B cell (primary cell): Measurements from ENCODE around the gene BBC3. TPM values are rescaled to one million over a fixed set of nuclear protein-coding genes. Genes with fewer than 3 reads are reported as not detected.

ENCODE experiments used
- ATAC-seq: fragments of 200-7000 bp; cut with Tn5 transposase; one replicate; pipeline ENCODE4 v1.10.0; 2021; ENCODE audit warnings: low read depth, mild to moderate bottlenecking, moderate number of reproducible peaks, moderate library complexity
- CTCF ChIA-PET: fragments of 350-600 bp; sonication (Branson Sonifier 250); formaldehyde crosslinking; loops from one replicate; lab custom pipeline; 2021; ENCODE audit warnings: antibody characterized with exemption, inconsistent platforms; lab: Charles Lee
- POLR2A ChIA-PET: fragments of 350-600 bp; sonication (Branson Sonifier 250); formaldehyde crosslinking; loops from one replicate; lab custom pipeline; 2021; ENCODE audit warnings: antibody characterized with exemption; lab: Charles Lee
- DNase-seq: peaks from one replicate; pipeline ENCODE4 v3.0.0; 2013
- H2AFZ ChIP-seq: 2 replicates; pipeline ENCODE4 v1.6.1; 2012; ENCODE audit warnings: mild to moderate bottlenecking, low read depth, low read length; ENCODE audit not compliant: insufficient read depth, poor library complexity, severe bottlenecking
- H3K27ac ChIP-seq, 2 donors: 1 replicate in 1 of 2; 2 replicates in 1 of 2; pipeline ENCODE4 v1.5.1; 2012 to 2013; ENCODE audit warnings: low read length in 2 of 2, mild to moderate bottlenecking in 2 of 2, moderate library complexity in 1 of 2
- H3K27me3 ChIP-seq, 4 experiments: fragments of 200-600 bp in 1 of 4; sonication (generic) in 1 of 4; replicated peaks in 1 of 4; 1 replicate in 2 of 4; 2 replicates in 2 of 4; pipeline versions ENCODE4 v1.6.1 to v1.7.0; 2013 to 2016; ENCODE audit warnings: low read length in 3 of 4, mild to moderate bottlenecking in 2 of 4, mixed read lengths in 1 of 4, moderate library complexity in 1 of 4; ENCODE audit not compliant: insufficient read depth in 4 of 4, control insufficient read depth in 3 of 4; ENCODE audit errors: control extremely low read depth in 1 of 4
- H3K36me3 ChIP-seq, 2 experiments: replicated peaks in 1 of 2; 1 replicate in 1 of 2; 2 replicates in 1 of 2; pipeline versions ENCODE4 v1.6.1 to v1.7.1; 2013; ENCODE audit warnings: low read length in 1 of 2; ENCODE audit not compliant: insufficient read depth in 2 of 2, control insufficient read depth in 1 of 2; ENCODE audit errors: control extremely low read depth in 1 of 2, extremely low read depth in 1 of 2
- H3K4me1 ChIP-seq, 2 donors: fragments of 200-600 bp in 1 of 2; sonication (generic) in 1 of 2; 1 replicate in 1 of 2; 2 replicates in 1 of 2; pipeline versions ENCODE4 v1.5.1 to v1.6.1; 2013 to 2017; ENCODE audit warnings: low read length in 2 of 2; ENCODE audit not compliant: control insufficient read depth in 2 of 2, insufficient read depth in 2 of 2
- H3K4me2 ChIP-seq: replicated peaks from 2 replicates; pipeline ENCODE3; 2012; ENCODE audit warnings: mild to moderate bottlenecking, low read depth, low read length; ENCODE audit not compliant: poor library complexity, severe bottlenecking
- H3K4me3 ChIP-seq, 5 experiments: fragments of 200-600 bp in 1 of 5; sonication (generic) in 1 of 5; 1 replicate in 3 of 5; 2 replicates in 2 of 5; pipeline versions ENCODE4 v1.5.1 to v1.7.0; 2011 to 2016; ENCODE audit warnings: low read length in 4 of 5, mild to moderate bottlenecking in 4 of 5, low read depth in 2 of 5, control low read depth in 1 of 5, moderate library complexity in 1 of 5; ENCODE audit not compliant: insufficient read depth in 1 of 5; ENCODE audit errors: control extremely low read depth in 1 of 5, extremely low read depth in 1 of 5
- H3K79me2 ChIP-seq: fragments of 200-600 bp; sonication (generic); one replicate; pipeline ENCODE4 v1.6.0; 2016; ENCODE audit warnings: low read length; ENCODE audit not compliant: control insufficient read depth, insufficient read depth
- H3K9ac ChIP-seq: fragments of 200-600 bp; sonication (generic); 2 replicates; pipeline ENCODE4 v1.6.1; 2017; ENCODE audit warnings: mild to moderate bottlenecking, low read length, moderate library complexity
- H3K9me3 ChIP-seq, 3 donors: one replicate each; pipeline versions ENCODE4 v1.6.1 to v1.7.1; 2013; ENCODE audit warnings: low read length in 2 of 3; ENCODE audit not compliant: control insufficient read depth in 2 of 3, insufficient read depth in 1 of 3; ENCODE audit errors: control extremely low read depth in 1 of 3
- H4K20me1 ChIP-seq: 2 replicates; pipeline ENCODE4 v1.6.0; 2012; ENCODE audit warnings: mild to moderate bottlenecking, low read length; ENCODE audit not compliant: insufficient read depth, control insufficient read depth, poor library complexity, severe bottlenecking
- H3K27ac Mint-ChIP-seq: one replicate; pipeline ENCODE4 v1.8.0; 2021; ENCODE audit warnings: mixed read lengths
- H3K27me3 Mint-ChIP-seq: one replicate; pipeline ENCODE4 v1.8.0; 2021; ENCODE audit warnings: mixed read lengths
- H3K4me1 Mint-ChIP-seq: one replicate; pipeline ENCODE4 v1.8.0; 2021; ENCODE audit warnings: mixed read lengths
- H3K4me3 Mint-ChIP-seq: one replicate; pipeline ENCODE4 v1.8.0; 2021; ENCODE audit warnings: mixed read lengths
- H3K9me3 Mint-ChIP-seq: one replicate; pipeline ENCODE4 v1.8.0; 2022; ENCODE audit warnings: mixed read lengths; ENCODE audit not compliant: insufficient read depth
- EZH2 ChIP-seq: IDR thresholded peaks from 2 replicates; pipeline ENCODE4 v1.6.1; 2012; ENCODE audit warnings: borderline replicate concordance, low read depth, mild to moderate bottlenecking, moderate library complexity, low read length; ENCODE audit not compliant: insufficient read depth, poor library complexity, severe bottlenecking
- WGBS: methylation state at CpG from one replicate; pipeline ENCODE4 v1.1.5; 2013; ENCODE audit warnings: missing lambda C conversion rate; ENCODE audit not compliant: insufficient coverage; 5-methylcytosine and 5-hydroxymethylcytosine counted together
- intact Hi-C: fragments of 100-400 bp; cut with micrococcal nuclease; formaldehyde crosslinking; loops from one replicate; pipeline ENCODE4 v1.10.0; 2022
- polyA plus RNA-seq: library from polyadenylated mRNA; depleted of rRNA; stranded (reverse); fragments of >200 nt; gene quantifications from 2 replicates; pipeline ENCODE4 v1.2.3, GENCODE V29; 2012
- total RNA-seq, 2 donors: library from RNA; stranded (reverse); fragments of 120-200 nt in 1 of 2; gene quantifications; 1 replicate in 1 of 2; 2 replicates in 1 of 2; pipeline versions ENCODE4 v1.2.3 to v1.2.4, GENCODE V29; 2013 to 2022
- TF ChIP-seq, protein P1 (sequence below): fragments of 200-600 bp; IDR thresholded peaks from one replicate; pipeline ENCODE4 v1.8.0; 2022; ENCODE audit warnings: antibody characterized with exemption, mild to moderate bottlenecking

BBC3 gene
- total and polyA plus RNA-seq, 2 donors (not counting 1 experiment from before 2014, with no cell fraction given): 10.2 to 17.8 TPM

GRCh38 chr19:47225746-47226425 is 5.1 kb downstream of the BBC3 start:
- peaks cover 0 to 31% (median 1%) of the 10 kb centered on the region in 4 experiments for H3K27me3 ChIP-seq
- ChIA-PET CTCF (interaction anchor here (0.7 to 7.3 kb wide), 11 partner anchors 12 to 113 kb away, joined by 3 to 99 read pairs (median 3); partner anchors contain the start of gene ZC3H4), POLR2A (interaction anchor here (0.5 to 3.4 kb wide), 19 partner anchors 9 to 1547 kb away, joined by 3 to 37 read pairs (median 7); partner anchors contain the start of genes CCDC9, INAFM1 and ZC3H4)
- H3K9me3 ChIP-seq: no peaks in the 10 kb centered on the region
- peak overlapping the region; percentile 82 to 93 for H3K27ac ChIP-seq
- DNase-seq (peak; percentile 93), ATAC-seq (peak; percentile 62)
- no peaks in the 10 kb centered on the region for H3K36me3 ChIP-seq
- Mint-ChIP-seq H3K27ac (peak overlapping the region; percentile 95), H3K4me1 (peaks cover 15% of the 10 kb centered on the region), H3K9me3 (no peaks in the 10 kb centered on the region), H3K27me3 (no peaks in the 10 kb centered on the region), H3K4me3 (peak overlapping the region; percentile 90)
- peak overlapping the region; percentile 89 for H3K9ac ChIP-seq
- no peak for TF ChIP-seq EZH2
- TF ChIP-seq, protein P1, sequence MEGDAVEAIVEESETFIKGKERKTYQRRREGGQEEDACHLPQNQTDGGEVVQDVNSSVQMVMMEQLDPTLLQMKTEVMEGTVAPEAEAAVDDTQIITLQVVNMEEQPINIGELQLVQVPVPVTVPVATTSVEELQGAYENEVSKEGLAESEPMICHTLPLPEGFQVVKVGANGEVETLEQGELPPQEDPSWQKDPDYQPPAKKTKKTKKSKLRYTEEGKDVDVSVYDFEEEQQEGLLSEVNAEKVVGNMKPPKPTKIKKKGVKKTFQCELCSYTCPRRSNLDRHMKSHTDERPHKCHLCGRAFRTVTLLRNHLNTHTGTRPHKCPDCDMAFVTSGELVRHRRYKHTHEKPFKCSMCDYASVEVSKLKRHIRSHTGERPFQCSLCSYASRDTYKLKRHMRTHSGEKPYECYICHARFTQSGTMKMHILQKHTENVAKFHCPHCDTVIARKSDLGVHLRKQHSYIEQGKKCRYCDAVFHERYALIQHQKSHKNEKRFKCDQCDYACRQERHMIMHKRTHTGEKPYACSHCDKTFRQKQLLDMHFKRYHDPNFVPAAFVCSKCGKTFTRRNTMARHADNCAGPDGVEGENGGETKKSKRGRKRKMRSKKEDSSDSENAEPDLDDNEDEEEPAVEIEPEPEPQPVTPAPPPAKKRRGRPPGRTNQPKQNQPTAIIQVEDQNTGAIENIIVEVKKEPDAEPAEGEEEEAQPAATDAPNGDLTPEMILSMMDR: peak; percentile 50
- peaks cover 41 to 46% of the 10 kb centered on the region in 2 donors for H3K4me1 ChIP-seq
- intact Hi-C loops: loop anchor here (1.0 to 5.0 kb wide), 7 partner anchors 15 to 439 kb away; partner anchors contain the start of genes CCDC9, INAFM1 and SLC1A5
- H2AFZ ChIP-seq: no peak overlapping the region
- peaks cover 26% of the 10 kb centered on the region for H4K20me1 ChIP-seq
- H3K79me2 ChIP-seq: no peaks in the 10 kb centered on the region
- H3K4me3 ChIP-seq: peak overlapping the region in 4 of 5 experiments; percentile 42 to 95 (median 56)
- H3K4me2 ChIP-seq: peak overlapping the region; percentile 100
- 2% methylated on average over 59 of the region's 59 CpGs for WGBS

DNA sequence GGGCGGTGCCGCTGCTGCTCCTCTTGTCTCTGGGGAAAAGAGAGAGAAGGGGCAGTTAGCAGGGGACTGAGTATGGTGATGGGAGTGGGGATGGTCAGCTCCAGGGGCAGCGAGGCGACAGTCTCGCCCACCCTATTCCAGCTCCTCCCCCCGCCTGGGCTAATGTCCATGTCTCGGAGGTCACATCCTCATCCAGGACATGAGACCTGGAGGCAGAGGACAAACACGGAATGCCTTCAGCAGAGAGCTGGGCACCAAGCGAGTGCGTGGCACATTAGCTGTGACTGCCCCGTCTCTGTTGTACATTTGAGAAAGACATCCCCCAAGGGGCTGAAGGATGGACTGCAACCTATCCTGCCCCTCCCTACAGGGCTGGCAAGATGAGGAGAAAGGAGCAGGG is 9.1 kb downstream of the BBC3 start:
- no peak overlapping the region for H3K4me3 Mint-ChIP-seq
- no peaks in the 10 kb centered on the region for H3K27me3 Mint-ChIP-seq
- intact Hi-C loops: no loop called here

More for the DNA sequence above, 9.1 kb downstream of the BBC3 start:
- Histone ChIP-seq H2AFZ (no peak overlapping the region), H3K27me3 (peaks cover 0 to 4% (median under 1%) of the 10 kb centered on the region in 4 experiments), H3K79me2 (no peaks in the 10 kb centered on the region), H3K4me2 (no peak overlapping the region), H3K9me3 (no peaks in the 10 kb centered on the region), H3K36me3 (no peaks in the 10 kb centered on the region), H4K20me1 (peaks cover 6% of the 10 kb centered on the region), H3K4me1 (peaks cover 11 to 12% of the 10 kb centered on the region in 2 donors), H3K27ac (no peak overlapping the region), H3K4me3 (no peak overlapping the region), H3K9ac (no peak overlapping the region)
- Mint-ChIP-seq H3K4me1 (peaks cover 7% of the 10 kb centered on the region), H3K9me3 (no peaks in the 10 kb centered on the region), H3K27ac (no peak overlapping the region)
- no peak for TF ChIP-seq EZH2
- TF ChIP-seq, protein P1: no peak
- ChIA-PET POLR2A (no interaction called here), CTCF (interaction anchor here (1.1 kb wide), 1 partner anchor 22 kb away, joined by 5 read pairs; no protein-coding TSS in a partner anchor)
- DNase-seq: no peak
- 94% methylated on average over 8 of the region's 11 CpGs for WGBS
- no peak for ATAC-seq
